ENCODE measurements around the gene HLA-F.

DNA sequence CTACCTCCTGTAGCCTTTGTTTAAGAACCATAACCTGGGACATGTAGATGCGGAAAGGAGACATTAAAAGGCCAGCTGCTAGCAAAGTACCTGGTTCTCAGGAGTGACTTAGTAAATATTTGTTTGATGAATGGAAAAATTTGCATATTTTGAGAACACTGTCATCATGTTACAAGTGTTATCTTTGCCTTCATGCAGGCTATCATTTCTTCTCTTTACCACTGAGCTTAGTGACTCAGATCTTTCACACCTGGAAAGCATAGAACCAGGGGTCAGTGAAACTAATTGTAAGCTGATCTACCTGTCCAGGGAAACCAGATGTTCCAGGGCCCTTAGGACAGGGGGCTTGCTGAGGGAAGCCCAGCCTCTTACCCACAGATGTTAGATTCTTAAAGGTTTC is 47.7 kb upstream of the HLA-F start:
- no peak for TF ChIP-seq POLR2AphosphoS5 (IDR thresholded peaks at IDR 0.05)
- TF ChIP-seq CTCF (IDR thresholded peaks at IDR 0.05): no peak
